NCI-H187 treated with DMSO at 0.1 percent for 48 hours (cell line): ENCODE measurements around the gene TRPV3.
"Not testable (repeated sequence)": the region's sequence is repeated elsewhere in the genome, so short reads cannot be mapped to it uniquely, and the experiment has no call there.

Experiments used
- DNase-seq: peaks from one replicate; lab custom pipeline; 2025; lab: John Stamatoyannopoulos, UW

The TRPV3 gene

GRCh38 chr17:3524024-3524423 is 33.6 kb downstream of the TRPV3 start:
- DNase-seq: no peak

- not testable (repeated sequence) for DNase-seq
Measured at GRCh38 chr17:3519472-3519871, 38.1 kb downstream of the TRPV3 start.

GRCh38 chr17:3514873-3515272 is 42.7 kb downstream of the TRPV3 start:
- no peak for DNase-seq

GRCh38 chr17:3514167-3514566 is 43.4 kb downstream of the TRPV3 start:
- DNase-seq: not testable (repeated sequence)

GRCh38 chr17:3513305-3514035 is 44.1 kb downstream of the TRPV3 start:
- no peak for DNase-seq

- DNase-seq: no peak
Measured at GRCh38 chr17:3512505-3513171, 45.0 kb downstream of the TRPV3 start.

GRCh38 chr17:3511852-3512504 is 45.6 kb downstream of the TRPV3 start:
- no peak for DNase-seq

- no peak for DNase-seq
Measured at GRCh38 chr17:3510090-3510489, 47.5 kb downstream of the TRPV3 start.

- DNase-seq: no peak
Measured at GRCh38 chr17:3507869-3508268, 49.7 kb downstream of the TRPV3 start.

- no peak for DNase-seq
Measured at GRCh38 chr17:3507071-3507470, 50.5 kb downstream of the TRPV3 start.

GRCh38 chr17:3506054-3506453 is 51.6 kb downstream of the TRPV3 start:
- DNase-seq: no peak

GRCh38 chr17:3505008-3505407 is 52.6 kb downstream of the TRPV3 start:
- DNase-seq: no peak

- no peak for DNase-seq
Measured at GRCh38 chr17:3503285-3503684, 54.3 kb downstream of the TRPV3 start.

- no peak for DNase-seq
Measured at GRCh38 chr17:3502466-3502865, 55.1 kb downstream of the TRPV3 start.

GRCh38 chr17:3501344-3501743 is 56.3 kb downstream of the TRPV3 start:
- no peak for DNase-seq

- no peak for DNase-seq
Measured at GRCh38 chr17:3497101-3497500, 60.5 kb downstream of the TRPV3 start.

GRCh38 chr17:3485481-3486068 is 72.0 kb downstream of the TRPV3 start:
- no peak for DNase-seq

GRCh38 chr17:3482852-3483251 is 74.8 kb downstream of the TRPV3 start:
- no peak for DNase-seq

GRCh38 chr17:3479988-3480387 is 77.6 kb downstream of the TRPV3 start:
- no peak for DNase-seq

- DNase-seq: no peak
Measured at GRCh38 chr17:3475812-3476610, 81.6 kb downstream of the TRPV3 start, which contains the start of gene ASPA. ASPA (plus strand) TSS chr17:3475997; CDS start chr17:3476160, 163 bp downstream.

- DNase-seq: no peak
Measured at GRCh38 chr17:3475251-3475685, 82.3 kb downstream of the TRPV3 start.

- DNase-seq: no peak
Measured at GRCh38 chr17:3474212-3474611, 83.4 kb downstream of the TRPV3 start.
